GM10847 (cell line): ENCODE results near the gene ZG16.

Experiments used
- POLR2A ChIP-seq: IDR thresholded peaks from 2 replicates; pipeline ENCODE4 v1.6.1; 2011; ENCODE audit not compliant: insufficient read length; ENCODE audit errors: extremely low read depth

Gene ZG16

DNA sequence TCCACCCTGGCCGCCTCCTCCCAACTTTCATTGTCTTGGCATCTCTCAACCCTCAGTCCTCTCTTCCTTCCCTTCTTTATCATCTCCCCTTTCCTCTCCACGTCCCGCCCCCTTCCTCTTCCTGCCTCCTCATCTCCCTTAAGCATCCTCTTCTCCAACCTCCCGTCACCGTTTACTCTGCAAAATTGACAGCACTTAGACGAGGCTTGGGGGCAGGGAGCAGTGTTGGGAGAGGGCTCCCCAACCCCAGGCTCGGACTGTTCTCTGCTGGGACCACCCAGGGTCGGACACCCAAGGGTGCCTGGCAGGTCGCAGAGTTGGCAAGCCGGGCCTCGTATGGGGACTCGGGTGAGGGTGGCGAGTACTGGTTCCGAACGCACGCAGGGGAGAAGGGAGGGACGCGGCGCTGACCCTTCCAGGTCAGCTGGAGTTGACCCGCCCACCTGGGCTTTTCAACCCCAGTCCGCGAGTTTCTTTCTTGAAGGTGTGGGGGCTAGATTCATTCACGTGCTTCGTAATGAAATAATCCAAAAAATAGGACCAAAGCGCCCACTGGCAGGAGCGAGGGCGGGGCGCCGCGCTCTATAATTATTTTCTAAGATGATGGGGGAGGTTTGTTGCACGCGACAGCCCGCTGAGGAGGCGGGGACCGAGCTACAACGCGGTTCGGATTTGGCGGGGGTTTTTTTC lies 37.1 kb downstream of the ZG16 start:
- no peak for TF ChIP-seq POLR2A

DNA sequence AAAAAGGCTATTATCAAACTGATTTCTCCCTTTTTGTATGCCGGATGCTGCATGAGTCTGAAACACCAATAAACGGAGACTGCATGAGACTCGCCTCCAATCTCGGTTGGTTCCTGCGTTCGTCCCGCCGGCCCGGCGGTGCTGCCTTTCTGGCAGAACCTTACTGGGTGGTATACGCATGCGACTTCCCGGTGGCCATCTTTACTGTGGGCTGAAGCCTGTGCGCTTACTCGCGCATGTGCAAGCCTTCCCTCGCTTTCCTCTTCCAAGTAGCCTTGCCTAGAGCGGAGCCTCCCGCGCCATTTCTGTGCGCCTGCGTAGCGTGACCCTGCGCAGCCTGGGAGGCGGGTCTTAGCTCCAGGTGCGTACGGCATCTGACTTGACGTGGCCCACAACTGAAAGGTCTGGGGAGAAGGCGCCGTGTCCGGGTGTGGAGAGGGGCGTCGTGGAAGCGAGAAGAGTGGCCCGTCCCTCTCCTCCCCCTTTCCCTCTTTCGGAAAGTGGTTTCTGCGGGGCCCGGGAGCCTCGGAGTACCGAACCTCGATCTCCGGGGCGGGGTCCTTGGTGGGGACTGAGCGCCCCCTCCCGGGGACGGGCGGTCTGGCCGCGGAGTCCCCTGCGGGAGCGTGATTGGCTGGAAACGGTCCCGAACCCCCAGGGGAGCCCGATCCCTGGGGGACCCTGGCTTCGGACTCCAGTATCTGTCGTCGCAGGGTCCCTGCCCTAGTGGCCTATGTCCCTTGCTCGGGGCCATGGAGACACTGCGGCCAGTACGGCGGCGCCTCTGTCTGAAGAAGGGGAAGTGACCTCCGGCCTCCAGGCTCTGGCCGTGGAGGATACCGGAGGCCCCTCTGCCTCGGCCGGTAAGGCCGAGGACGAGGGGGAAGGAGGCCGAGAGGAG lies 38.0 kb downstream of the ZG16 start, which contains the start of gene PAGR1:
Gene PAGR1, plus strand, starts transcription at position 360 of the 901 bp plus-strand sequence. Its CDS starts 374 bp downstream, at position 734.
- TF ChIP-seq POLR2A = peak; percentile 88

DNA sequence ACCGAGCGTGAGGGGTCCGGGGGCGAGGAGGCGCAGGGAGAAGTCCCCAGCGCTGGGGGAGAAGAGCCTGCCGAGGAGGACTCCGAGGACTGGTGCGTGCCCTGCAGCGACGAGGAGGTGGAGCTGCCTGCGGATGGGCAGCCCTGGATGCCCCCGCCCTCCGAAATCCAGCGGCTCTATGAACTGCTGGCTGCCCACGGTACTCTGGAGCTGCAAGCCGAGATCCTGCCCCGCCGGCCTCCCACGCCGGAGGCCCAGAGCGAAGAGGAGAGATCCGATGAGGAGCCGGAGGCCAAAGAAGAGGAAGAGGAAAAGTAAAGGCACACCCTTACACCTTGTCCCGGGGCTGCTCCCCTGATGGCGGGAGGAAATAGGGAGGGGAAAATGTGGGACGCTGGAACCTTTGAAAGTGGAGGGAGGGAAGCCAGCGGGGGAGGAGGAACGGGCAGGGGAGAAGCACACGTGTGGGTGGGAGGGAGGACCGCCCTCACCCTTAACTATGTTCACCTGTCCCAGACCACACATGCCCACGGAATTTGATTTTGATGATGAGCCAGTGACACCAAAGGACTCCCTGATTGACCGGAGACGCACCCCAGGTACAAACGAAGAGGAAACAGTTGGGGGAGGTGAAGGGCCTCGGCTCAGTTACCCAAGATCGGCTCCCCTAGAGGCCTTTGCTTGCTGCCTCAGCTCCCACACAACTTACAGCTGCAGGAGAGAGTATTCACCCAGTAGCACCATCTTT lies 38.8 kb downstream of the ZG16 start:
- TF ChIP-seq POLR2A = no peak

DNA sequence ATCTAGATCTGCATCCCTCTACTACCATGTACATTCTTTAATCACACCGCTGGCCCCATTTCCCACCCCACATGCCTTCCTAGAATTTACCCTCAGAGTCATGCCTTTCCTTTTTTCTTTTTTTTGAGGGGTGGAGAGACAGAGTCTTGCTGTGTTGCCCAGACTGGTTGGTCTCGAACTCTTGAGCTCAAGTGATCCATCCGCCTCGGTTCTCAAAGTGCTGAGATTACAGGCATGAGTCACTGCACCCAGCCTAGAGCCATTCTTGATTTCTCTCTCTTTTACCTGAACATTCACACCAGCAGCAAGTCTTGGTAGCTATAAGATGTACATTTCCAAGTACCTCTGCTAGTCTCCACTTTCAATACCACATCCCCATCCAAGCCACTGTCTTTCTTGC lies 40.0 kb downstream of the ZG16 start:
- TF ChIP-seq POLR2A = no peak

DNA sequence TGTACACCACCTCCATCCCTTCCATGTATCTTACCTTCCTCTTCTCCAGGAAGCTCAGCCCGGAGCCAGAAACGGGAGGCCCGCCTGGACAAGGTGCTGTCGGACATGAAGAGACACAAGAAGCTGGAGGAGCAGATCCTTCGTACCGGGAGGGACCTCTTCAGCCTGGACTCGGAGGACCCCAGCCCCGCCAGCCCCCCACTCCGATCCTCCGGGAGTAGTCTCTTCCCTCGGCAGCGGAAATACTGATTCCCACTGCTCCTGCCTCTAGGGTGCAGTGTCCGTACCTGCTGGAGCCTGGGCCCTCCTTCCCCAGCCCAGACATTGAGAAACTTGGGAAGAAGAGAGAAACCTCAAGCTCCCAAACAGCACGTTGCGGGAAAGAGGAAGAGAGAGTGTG lies 41.5 kb downstream of the ZG16 start:
- no peak for TF ChIP-seq POLR2A

DNA sequence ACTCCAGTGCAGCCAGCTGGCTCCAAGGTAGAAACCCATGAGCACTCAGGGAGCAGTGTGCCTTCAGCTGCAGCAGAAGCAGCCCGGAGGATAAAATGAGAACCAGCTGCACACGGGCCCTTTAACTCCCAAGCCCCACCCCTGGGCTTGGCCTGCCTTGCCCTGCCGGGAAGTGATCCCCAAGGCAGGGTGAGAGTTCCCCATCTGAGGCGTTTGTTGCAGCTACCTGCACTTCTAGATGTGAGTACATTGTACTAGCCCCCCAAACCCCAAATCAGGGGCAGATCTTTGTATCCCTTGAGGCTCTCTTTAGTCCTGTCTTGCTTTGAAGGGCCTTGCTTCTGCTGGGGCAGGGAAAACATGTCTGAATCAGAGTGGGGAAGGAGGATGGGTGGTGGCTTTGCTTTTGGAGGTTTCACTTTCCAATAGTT lies 42.2 kb downstream of the ZG16 start, which contains the start of gene MVP:
Gene MVP, plus strand, starts transcription at position 192 of the 431 bp plus-strand sequence. CDS start 10,088 bp downstream, outside the sequence.
- no peak for TF ChIP-seq POLR2A

DNA sequence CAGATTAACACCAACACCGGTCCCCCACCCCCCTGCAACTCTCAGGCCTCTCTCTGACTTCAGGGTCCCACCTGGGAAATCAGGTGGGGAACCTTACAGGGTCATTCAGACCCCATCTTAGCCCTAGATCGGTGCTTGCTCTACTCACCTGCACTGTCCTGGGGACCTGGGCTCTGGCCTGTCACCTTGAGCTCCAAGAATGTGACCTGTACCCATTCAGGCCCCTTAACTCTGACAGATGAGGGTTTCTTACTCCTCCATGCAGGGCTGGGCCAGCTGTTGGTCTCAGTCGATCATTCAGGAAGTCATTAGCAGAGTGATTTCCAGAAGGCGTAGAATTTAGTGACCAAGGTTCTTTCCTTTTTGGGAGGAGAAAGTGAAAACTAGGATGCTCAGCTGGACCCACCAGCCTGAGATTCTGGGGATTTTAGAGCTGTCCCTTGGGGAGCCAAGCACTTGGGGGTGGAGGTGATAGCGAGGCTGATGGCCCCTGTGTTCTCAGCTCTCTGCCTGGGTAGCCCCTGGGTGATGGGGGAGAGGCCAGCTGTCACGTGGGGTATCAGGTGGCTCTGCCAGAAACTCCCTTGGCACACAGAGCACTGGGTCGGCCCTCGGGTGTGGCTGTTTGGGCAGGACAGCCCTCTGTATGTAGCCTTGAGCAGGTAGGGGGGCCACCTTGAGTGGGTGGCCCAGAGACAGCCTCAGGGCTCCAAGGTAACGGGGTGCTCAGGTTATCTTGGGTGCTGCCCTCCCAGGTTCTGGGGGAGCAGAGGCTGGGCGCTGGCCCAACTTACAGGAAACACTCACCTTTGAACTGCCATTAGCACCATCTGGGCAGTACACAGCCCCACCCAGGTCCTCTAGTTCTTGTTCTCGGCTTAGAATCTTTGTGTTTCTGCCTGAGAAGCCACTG lies 42.9 kb downstream of the ZG16 start:
- TF ChIP-seq POLR2A = peak; percentile 49

DNA sequence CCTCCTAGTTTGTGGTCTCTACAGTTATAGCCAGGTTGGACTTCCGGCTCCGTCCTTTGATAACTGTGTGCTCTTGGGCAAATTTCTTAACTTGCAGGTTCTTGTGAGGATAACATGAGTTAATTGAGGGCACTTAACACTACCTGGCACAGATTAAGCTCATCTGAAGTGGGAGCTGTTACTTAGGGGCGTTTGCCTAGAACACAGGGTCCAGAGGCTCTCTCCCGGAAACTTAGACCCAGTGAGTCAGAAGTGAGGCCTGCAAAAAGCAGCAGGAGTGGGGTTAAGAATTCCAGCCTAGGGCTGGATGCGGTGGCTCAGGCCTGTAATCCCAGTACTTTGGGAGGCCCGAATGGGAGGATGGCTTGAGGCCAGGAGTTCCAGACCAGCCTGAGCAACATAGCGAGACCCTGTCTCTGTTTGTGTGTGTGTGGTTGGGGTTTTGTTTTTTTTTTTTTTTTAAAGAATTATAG lies 43.6 kb downstream of the ZG16 start:
- TF ChIP-seq POLR2A = no peak

DNA sequence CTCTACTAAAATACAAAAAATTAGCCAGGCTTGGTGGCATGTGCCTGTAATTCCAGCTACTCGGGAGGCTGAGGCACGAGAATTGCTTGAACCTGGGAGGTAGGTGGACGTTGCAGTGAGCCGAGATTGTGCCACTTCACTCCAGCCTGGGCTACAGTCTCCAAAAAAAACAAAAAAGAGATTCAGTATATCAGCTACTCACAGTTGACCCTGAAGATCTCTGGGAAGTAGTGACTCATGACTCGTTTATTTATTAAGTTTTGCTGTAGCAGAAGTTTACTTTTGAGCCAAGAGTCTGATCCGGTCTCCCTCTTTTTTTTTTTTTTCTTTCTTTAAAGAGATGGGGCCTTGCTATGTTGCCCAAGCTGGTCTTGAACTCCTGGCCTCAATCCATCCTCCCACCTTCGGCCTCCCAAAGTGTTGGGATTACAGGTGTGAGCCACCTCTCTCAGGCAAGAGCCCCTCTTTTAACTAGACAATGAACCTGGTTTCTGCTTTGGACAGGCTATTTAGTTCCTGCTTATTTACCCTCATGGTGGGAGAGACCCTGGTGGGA lies 46.6 kb downstream of the ZG16 start:
- no peak for TF ChIP-seq POLR2A

DNA sequence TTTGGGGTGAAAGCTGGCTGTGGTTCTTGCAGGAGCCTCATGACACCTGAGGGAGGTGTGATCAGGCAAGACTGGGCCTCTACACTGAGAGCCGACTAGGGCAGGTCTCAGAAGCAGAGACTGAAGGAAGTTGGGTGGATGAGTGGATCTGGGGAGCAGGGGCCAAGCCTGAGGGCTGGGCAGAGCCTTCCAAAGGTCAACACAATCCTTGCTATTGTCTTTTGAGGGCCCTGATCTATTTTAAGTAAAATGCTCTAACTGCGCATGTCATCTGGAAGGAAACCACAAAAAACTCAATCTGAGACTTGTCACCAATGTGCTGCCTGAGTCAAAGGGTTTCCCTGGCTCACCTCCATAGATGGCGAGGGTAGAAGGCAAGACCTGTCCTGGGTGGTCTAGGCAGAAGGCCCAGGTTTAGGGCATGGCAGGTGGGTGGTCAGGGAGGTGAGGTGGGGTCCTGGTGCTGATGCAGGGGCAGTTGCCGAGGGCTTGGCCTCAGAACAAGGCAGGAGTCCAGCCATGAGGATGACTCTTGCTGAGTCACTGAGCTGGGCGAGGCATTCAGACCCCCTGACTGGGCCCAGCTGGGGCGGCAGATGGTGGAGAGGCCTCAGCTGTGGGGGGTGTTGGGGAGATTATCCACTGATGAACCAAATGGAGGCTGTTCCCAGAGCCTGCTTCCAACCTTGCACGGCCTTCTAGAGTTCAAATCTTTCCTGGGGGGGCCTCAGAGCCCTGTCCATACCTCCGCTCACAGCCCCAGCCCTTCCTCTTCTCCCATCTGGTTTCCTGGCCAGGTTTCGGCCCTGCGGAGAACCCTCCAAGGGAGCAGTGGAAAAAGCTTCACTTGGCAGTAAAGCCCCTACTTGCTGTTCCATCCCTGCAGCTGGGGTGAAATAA lies 47.3 kb downstream of the ZG16 start:
- TF ChIP-seq POLR2A = no peak

DNA sequence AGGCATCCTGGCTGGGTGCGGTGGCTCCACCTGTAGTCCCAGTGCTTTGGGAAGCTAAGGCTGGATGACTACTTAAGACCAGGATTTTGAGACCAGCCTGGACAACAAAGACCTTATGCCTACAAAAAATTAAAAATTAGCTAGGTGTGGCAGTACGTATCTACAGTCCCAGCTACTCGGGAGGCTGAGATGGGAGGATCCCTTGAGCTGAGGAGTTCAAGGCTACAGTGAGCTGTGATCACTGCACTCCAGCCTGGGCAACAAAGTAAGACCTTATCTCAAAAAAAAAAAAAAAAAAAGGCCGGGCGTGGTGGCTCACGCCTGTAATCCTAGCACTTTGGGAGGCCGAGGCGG lies 48.3 kb downstream of the ZG16 start:
- no peak for TF ChIP-seq POLR2A

DNA sequence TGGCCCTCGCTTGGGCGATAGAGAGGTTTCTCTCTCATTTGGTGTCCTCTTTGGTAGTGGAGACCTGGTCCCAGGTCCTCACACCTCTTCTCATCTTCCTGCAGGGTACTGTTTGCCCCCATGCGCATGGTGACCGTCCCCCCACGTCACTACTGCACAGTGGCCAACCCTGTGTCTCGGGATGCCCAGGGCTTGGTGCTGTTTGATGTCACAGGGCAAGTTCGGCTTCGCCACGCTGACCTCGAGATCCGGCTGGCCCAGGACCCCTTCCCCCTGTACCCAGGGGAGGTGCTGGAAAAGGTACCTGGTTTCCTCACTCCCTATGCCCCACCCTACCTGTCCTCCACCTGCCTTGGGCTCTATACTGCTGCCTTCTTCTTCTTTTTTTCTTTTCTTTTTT lies 52.7 kb downstream of the ZG16 start:
- no peak for TF ChIP-seq POLR2A

DNA sequence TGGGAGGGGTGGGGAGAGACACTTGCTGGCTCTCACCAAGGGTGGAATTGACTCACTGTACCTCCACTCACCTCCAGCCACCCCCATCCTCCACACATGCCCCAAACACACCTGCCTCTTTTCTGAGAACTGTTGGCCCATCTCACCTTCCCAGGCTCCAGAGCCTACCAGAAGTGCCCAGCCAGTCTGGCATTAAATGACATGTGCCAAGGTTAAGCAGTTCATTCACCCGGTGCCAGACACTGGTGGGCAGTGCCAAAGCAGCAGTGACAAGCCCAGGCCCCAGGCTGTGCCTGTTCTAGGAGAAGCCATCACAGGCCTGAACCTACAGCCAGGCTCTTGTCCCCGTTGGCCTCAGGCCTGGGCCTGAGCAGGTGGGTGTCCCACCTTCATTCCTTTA lies 53.4 kb downstream of the ZG16 start:
- TF ChIP-seq POLR2A = no peak
